OCI-M1 (cell line): ENCODE measurements around the gene DPYD.

Experiments used
- DNase-seq: peaks from one replicate; lab custom pipeline; 2025; lab: John Stamatoyannopoulos, UW

The DPYD gene

DNA sequence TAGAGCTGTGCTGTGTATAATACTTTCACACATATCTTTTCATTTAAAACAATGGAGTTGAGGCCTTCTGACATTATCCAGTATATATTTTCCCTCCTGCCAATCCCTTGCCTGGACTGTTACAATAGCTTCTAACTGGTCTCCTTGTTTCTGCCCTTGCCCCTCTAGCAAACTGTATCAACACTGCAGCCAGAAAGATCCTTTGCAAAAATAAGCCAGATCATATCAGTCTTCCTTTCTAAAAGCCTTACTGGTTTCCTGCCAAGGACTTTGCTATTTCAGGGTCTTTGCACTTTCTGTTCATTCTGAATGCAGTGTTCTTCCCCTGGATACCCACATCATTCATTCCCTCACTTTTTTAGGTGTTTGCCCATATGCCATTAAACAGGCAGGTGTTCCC, 829.2 kb downstream of the DPYD start:
- no peak for DNase-seq

DNA sequence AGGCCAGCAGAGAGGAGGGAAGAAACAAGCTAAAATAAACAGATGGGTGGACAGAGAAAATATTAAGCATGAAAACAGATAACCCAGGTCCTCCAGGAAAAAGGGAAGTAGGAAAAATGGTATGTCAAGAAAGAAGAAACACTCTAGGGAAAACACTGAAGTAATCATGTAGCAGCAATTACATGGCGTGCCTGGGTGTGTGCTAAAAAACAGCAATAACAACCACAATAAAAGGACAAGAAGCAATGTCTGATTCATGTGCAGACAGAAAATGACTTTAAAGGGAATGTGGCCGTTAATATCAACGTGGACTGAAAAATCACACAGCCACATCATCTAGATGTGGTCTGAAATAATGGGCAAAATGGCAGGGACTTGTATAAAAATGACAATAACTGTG, 829.6 kb downstream of the DPYD start:
- DNase-seq = no peak

DNA sequence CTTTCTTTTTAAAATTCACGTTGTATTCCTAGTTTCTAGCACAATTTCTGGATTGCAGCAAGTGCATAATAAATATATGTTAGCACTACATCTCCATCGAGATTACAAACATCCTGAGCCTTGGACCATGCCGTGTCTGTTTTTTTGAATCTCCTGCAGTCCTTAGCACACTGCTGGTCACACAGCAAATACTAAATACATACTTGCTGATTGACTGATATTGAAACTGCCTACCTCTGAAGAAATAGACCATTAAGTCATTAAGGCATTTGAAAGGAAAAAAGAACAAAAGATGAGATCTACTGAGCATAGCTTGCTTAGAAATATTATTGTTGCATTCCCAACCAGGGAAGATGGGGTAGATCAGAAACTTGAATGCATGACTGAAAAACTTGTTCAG, 830.1 kb downstream of the DPYD start:
- no peak for DNase-seq

DNA sequence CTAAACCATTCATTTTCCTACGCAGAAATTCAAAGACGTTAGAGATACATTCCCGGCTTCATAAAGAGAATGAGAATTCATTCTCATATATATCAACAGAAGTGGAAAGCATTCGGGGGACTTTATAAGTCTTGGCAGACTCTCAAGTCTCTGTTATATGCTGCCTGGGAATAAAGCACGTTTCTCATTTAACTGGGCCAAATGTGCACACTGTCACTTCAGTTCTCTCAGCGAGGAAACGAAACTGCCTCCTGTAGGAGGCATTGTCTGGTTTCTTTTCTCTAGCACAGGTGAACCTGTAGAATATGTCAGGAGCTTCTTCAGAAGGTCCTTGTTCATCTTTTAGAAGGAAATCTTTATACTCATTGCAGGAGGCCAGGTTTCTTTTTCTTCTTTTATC, 831.7 kb downstream of the DPYD start:
- no peak for DNase-seq

GRCh38 chr1:97088391-97088790, 832.4 kb downstream of the DPYD start:
- DNase-seq = peak; percentile 9

DNA sequence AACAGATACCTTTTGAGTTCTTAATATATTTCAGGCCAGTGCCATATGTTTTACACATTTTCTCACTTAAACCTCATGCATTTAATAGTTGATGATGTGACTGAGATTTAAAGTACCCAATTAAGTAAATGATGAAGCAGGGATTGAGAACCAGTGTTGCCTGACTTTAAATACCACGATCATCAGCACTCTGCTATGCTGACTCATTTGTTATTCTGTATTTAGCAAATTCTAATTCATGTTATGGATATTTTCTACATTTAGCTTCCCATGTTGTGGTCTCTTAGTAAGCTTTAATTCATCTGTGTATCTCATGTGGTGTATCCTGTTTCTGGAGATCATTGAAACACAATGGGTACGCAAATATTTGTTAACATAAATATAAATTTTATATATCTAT, 836.3 kb downstream of the DPYD start:
- no peak for DNase-seq

DNA sequence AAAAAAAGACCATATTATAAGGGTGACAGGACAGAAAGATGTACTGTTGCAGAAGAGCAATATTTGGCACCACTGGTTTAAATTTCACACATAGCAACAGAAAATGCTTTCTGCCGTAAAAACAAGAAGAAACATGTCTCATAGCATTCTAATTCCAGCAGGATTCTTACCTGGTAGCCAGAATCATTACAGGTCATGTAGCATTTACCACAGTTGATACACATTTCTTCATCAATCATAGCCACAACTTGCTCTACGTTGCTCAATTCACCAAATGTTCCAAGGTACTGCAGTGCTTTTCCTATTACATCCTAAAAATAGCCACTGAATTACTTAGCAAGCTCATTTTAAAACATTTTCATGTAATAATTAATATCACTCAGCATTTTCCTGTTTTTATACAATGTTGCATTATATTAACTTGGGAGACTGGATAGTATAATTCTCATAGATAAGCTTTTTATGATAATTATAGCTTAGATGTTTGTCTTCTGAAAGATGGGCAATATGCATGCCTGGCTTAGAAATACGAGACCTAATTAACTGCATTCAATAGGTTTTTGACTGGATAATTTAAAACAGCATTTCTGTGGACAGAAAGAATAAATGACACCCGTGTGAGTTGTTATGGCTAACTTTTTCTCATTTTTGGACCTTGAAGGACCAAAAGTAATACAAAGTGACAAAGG, 838.5 kb downstream of the DPYD start:
- no peak for DNase-seq

DNA sequence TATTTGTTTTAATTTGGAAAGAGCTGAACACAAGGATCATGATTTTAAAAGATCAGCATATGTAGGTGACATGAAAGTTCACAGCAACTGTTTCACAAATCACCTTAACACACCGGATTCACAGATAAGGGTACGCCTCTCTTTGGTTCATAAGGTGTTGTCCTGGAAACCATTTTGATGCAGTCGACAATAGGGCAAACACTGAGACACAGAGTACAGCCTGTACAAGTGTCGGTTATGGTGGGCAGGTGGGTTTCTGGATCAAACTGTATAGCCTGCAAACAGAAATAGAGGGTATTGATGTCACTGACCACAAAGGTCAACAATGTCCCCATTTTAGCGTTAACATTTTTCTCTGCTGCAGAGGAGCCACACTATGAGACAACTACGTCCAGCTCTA, 842.0 kb downstream of the DPYD start:
- no peak for DNase-seq

GRCh38 chr1:97077221-97077620, 843.6 kb downstream of the DPYD start:
- DNase-seq = no peak

DNA sequence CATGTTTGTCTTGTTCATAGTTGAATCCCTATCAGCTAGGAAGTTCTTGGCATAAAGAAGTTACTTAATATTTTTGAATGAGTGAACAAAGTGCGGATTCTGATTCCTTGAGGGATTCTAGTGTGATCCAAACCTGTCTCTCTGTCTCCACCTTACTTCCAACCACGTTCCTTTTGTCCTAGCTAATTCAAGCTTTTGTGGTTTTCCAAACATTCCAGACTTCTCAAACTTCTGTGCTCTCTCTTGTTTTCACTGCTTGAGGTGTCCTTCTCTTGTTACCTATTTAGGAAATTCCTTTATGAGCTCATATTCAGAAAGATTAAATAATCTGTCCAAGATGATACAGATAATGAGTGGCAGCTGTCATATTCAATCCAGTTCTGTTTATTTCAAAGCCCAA, 846.1 kb downstream of the DPYD start:
- no peak for DNase-seq

GRCh38 chr1:97073936-97074335, 846.9 kb downstream of the DPYD start:
- no peak for DNase-seq

DNA sequence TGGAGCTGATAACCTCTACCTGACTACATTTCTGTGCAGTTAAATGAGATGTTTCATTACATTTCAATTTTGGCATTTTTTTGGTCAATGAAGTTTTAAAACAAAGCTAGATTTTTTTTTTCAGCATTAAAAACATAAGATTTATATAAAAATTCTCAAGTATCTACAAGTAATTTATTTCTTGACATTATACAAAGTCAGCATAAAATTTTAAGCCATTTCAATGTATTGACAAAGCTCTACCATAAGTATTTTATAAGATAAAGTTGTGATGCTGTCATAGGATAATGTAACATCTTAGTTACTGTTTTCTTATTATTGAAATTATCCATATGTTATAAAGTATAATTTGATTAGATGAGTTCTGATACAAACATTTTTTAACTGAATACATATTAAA, 847.7 kb downstream of the DPYD start:
- no peak for DNase-seq

DNA sequence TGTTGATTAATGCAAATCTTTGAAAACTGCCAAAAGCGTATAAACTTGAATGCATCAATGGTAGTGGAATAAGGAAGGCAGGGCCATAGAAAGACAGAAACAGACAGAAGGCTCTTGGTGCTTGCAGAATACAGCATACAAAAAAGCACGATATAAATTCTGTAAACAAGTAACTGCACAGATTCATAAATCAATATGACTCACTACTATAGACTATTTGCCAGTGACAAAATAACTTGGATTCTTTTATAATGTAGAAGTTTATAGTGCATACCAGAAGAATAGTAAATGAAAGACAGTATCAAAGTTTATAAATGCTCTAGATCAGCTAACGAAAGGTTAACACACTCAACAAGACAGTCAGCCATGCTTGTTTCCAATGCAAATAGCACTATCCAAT, 849.7 kb downstream of the DPYD start:
- no peak for DNase-seq

- no peak for DNase-seq
These were observed 850.5 kb downstream of the DPYD start for GRCh38 chr1:97070376-97070775.

GRCh38 chr1:97069312-97069711, 851.5 kb downstream of the DPYD start:
- no peak for DNase-seq

DNA sequence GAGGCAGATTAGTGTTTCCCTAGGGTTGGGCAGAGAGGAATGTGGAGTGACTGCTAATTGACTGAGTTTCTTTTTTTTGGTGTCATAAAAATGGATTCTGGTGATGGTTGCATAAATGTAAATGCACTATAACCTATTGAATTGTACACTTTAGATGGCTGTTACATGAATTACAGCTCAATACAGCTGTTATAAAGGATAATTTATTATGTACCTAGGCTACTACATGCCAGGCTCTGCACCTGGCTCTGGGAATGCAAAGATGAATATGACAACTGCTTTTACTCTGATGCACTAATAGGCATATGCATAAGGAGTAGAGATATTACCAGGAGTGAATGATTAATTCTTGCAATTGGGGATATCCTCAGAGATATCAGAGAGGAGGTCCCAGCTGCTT, 854.0 kb downstream of the DPYD start:
- no peak for DNase-seq

DNA sequence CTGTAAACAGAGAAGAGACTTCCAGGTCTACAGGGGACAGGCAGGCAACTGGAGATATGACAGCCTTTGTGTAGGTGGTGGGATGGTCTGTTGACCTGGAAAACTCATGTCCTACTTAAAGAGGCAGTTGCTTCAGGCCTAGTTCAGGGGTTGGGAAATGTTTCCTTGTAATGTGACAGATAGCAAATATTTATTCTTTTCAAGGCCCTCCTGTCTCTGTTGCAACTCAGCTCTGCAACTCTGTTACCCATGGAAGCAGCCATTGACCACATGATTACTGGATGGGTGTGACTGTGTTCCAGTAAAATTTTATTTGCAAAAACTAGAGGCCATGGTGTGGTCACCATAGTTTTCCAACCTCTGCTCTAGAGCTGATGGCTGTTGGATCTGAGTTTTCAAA, 857.3 kb downstream of the DPYD start:
- DNase-seq = no peak

DNA sequence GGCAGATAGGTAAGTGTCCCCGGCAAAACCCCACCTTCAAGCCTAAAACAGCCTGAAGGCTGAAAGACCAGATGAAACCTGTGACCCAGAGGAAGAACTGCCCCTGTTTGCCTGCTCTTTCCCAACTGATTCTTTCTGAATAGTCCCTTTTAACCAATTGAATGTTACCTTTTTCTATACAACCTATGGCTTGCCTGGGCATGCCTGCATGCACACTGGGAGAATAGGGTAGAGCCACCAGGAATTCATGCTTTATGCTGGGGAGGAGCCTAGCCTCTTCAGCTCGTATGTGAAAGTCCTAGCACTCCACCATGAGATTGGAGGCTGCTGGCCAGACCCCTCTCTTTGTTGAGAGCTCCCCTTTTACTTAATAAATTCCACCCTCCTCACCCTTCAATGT, 859.2 kb downstream of the DPYD start:
- DNase-seq = no peak

DNA sequence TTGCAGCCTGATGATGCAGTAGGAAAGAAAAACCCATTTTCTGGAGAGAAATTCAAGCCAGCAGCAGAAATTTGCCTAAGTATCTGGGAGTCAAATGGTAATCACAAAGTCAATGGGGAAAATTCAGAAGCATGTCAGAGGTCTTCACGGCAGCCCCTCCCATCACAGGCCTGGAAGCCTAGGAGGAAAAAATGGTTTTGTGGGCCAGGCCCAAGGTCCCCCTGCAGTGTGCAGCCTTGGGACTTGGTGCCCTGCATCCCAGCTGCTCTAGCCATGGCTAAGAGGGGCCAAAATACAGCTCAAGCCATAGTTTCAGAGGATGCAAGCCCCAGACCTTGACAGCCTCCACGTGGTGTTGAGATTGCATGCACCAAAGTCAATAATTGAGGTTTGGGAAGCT, 864.4 kb downstream of the DPYD start:
- no peak for DNase-seq

GRCh38 chr1:97053268-97053667, 867.6 kb downstream of the DPYD start:
- DNase-seq = no peak

GRCh38 chr1:97051823-97052222, 869.0 kb downstream of the DPYD start:
- no peak for DNase-seq

GRCh38 chr1:97050506-97050905, 870.3 kb downstream of the DPYD start:
- DNase-seq = peak; percentile 68

DNA sequence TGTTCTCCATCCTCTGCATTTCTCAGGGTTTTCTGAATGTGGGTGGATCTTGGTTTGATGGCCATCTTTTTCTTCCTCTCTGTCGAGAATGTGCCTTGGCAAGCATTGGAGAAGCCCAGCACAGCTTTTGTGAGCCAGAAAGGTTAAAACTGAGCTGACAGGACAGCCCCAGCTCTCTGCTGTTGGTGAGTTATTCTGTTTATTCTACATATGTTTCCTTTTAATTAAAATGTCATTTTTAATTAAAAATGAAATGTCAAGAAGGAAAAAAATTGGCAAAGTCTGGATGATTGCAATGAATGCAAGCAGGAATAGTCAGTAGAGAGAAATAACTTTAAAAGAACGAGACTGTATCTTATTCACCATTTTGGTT, 873.4 kb downstream of the DPYD start:
- DNase-seq = no peak

DNA sequence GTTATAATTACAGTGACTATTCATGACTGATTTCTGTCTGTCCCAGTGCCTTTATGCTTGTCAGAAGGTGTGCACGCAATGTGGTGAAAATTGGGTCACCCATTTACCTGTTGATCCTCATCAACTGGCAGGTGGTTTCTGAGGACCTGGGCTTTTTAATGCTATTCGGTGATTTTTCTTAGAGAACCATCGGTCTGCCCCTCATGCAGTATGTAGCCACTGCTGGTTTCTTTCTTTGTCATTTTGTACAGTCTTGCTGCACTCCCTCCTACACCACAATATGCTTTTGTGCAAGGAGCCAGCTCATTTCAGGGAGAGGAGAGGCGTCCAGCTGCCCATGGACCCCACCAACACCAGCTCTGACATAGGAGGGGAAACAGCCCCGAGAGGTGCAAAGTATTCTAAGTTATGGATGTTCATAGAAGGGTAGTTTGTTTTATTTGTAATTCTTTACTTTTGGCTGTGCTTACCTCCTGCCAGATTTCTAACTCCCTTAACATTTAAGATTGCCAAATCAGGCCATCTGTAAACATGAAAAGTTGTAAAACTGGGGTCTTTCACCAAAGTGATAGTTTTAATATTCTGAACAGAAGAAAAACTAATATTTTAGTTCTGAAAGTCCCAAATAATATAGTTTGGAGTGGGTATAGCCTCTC, 873.9 kb downstream of the DPYD start:
- DNase-seq = no peak
